Measurements from ENCODE around the gene DCAF17.
A peak's percentile ranks its signal among the peaks of the same experiment; 100 is the strongest.
"Not testable (repeated sequence)": the region's sequence is repeated elsewhere in the genome, so short reads cannot be mapped to it uniquely, and the experiment has no call there.

DCAF17 gene

GRCh38 chr2:171459498-171459897 is 25.5 kb downstream of the DCAF17 start:
- no peak for DNase-seq (ENCODE audit: low read depth)

DNA sequence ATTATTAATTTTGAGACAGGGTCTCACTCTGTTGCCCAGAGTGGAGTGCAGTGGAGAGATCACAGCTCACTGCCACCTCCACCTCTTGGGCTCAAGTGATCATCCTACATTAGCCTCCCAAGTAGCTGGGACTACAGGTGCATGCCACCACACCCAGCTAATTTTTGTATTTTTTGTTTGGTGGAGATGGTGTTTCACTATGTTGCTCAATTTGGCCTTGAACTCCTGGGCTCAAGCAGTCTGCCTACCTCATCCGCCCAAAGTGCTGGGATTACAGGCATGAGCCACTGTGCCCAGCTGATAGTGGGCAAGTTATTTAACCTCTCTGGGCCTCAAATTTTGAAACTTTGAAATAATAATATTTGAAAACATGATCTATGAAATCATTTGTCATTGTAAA is 26.5 kb downstream of the DCAF17 start:
- no peak for DNase-seq (ENCODE audit: low read depth)

- no peak for DNase-seq (ENCODE audit: low read depth)
These were observed 35.1 kb downstream of the DCAF17 start for GRCh38 chr2:171469176-171469575.

DNA sequence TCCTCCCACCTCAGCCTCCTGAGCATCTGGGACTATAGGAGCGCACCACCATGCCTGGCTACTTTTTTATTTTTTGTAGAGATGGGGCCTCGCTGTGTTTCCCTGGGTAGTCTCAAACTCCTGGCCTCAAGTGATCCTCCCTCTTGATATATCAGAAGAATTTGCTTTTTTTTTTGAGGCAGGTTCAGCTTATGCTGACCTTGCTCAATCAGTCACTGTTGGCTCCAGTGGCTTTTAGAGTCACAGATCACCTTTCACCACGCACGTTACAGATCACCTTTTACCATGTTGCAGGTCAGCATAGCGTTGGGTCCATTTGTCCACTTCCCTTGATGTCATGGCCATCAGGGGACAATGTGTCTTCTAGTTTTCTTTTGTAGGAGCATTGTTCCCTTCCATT is 36.1 kb downstream of the DCAF17 start:
- DNase-seq (ENCODE audit: low read depth), result no peak

DNA sequence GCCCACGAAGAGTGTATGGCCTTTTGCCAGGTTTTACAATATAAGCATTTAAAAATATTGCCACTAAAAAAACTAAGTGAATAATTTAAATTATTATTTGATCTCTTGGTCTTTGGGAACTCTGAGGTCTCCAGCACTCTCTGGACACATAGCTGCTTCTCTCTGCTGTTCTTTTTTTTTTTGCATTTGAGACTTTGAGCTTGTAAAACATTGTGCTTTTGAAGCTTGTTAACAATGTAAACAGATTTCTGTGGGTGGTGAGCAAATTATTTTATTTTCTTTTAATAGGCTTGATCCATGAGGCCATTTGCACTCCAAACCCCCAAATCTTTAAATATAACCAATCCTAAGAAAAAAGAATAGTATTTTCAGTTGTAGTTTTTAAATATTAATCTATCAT is 42.0 kb downstream of the DCAF17 start:
- DNase-seq (ENCODE audit: low read depth), result no peak

DNA sequence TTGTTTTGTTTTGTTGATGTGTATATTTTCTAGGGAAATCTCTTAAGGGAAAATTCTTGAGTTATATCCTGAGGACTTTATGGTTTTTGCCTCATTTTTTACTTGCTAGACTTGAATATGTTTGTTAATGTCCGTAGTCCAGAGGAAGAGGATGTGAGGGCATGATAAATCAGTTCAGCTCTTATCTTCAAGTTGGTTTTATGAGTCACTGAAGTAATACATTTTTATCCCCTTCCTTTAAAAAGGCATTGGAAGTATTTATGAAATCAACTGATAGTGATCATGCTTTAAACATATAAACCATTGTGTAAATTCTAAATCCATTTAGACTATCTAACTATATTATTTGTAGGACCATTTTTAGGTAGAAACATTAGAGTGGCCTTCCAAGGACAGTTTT is 44.3 kb downstream of the DCAF17 start:
- DNase-seq (ENCODE audit: low read depth), result no peak

DNA sequence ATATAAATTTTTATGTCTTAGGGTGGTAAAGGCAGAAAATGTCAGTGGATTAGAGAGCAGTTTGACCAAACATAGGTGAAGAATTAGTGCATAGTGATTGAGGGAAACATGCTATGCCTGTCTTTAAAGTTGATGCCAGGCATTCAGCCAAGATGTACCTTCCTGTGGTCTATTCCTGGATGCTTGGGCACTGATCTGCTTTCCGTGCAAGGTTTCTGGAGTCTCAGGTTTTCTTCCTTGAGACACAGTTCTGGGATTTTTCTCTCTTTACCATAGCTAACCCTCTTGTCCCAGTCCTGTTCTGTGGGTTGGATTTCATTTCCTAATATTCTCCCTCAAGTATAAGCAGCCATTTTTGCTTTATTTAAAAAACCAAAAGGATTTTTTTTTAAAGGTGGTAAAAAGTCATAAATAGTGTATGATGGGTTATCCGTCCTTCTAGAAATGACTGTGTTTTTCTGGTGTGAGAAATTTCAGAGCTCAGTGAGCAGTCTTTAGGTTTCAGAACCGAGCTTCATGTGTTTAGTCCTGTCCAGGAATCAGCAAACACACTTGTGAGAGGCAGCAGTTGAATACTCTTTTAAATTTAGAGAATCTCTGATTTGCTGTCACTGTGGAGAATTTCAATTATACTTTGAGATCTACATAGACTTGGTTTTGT is 45.3 kb downstream of the DCAF17 start:
- DNase-seq (ENCODE audit: low read depth), result no peak

- no peak for DNase-seq (ENCODE audit: low read depth)
These were observed 46.9 kb downstream of the DCAF17 start for GRCh38 chr2:171480908-171481307.

DNA sequence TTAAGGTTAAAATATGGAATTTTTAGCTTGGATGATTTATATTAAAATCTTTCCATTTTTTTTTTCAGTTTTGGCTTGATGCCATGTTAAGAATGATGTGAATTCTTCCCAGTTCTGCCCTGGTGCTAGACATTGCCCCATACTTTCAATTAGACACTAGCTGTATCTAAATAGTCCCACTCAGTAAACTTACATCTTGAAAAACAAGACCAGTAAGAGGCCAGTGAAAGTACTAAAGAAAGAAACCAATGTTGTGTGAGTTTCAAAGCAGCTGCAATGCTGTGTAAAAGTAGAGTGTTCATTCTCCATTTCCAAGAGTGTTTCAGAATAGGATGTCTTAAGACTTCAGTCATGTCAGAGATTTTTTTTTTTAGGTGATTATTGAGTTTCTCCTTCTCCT is 48.3 kb downstream of the DCAF17 start:
- no peak for DNase-seq (ENCODE audit: low read depth)

- DNase-seq (ENCODE audit: low read depth), result peak; percentile 67
These were observed 48.9 kb downstream of the DCAF17 start for GRCh38 chr2:171482877-171483276.

DNA sequence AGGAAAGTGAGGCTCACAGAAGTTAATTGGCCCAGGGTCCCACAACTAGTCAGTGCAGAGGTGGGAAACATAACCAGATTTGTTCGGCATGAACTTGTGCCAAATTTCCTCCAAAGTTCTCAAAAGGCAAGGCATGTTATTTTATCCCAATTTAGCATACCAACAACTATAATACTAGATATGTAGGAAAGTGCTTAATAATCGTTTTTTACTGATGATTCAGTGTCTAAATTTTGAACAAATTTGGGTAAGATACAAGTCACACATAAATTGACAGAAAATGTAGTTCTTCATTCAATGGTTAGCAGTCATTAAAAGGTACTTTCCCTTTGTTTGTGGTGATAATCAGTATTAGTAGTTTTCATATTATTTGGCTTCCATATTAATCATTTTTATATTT is 49.8 kb downstream of the DCAF17 start:
- no peak for DNase-seq (ENCODE audit: low read depth)

GRCh38 chr2:171485116-171485515 is 51.1 kb downstream of the DCAF17 start:
- no peak for DNase-seq (ENCODE audit: low read depth)

DNA sequence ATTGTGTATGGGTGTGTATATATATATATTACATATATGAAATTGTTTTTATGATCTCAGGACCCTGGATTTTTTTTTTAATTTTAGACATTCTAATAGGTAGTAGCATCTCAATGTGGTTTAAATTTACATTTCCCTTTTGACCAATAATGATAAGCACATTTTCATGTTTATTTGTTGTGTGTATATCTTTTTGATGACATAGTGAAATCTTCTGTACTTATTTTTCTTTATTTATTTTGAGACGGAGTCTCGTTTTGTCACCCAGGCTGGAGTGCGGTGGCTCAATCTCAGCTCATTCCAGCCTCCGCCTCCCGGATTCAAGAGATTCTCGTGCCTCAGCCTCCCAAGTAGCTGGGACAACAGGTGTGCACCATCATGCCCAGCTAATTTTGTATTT is 53.2 kb downstream of the DCAF17 start:
- no peak for DNase-seq (ENCODE audit: low read depth)

DNA sequence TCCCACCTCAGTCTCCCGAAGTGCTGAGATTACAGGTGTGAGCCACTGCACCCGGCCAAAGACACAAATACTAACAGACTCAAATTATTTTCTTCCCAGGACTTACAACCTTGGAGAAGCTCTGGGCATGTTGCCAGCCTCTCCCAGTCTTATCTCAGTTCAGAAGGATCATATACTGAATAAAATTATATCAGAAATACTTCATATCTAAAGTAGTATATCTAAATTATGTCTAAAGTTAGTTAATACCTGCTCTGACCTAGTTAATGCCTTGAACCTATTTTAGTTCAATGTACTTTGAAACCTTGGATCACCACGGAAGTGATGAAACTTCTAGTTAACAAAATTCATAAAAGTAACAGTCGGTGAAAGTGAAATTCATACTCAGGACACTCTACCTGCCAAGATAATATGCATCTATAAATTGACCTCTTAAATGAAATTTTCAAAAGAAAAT is 53.8 kb downstream of the DCAF17 start:
- no peak for DNase-seq (ENCODE audit: low read depth)

DNA sequence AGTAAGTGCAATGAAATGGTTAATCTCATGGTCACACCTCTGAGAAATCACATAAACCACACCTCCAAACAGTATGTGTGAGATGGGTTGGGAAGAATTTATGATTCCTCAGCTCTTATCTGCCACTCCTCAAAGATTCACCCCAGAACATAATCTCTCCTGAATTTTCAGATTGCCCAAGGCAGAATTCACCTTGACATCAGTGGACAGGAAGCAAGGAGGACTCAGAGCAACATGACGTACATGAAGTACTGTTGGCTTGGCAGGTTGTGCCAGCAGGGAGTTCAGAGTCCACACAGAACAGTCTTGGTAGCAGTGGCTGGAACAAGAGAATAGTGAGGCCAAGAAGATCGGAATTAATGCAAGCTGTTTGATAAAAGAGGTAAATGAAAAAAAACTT is 56.6 kb downstream of the DCAF17 start:
- no peak for DNase-seq (ENCODE audit: low read depth)

GRCh38 chr2:171491292-171491691 is 57.3 kb downstream of the DCAF17 start:
- no peak for DNase-seq (ENCODE audit: low read depth)

GRCh38 chr2:171492664-171493063 is 58.6 kb downstream of the DCAF17 start:
- no peak for DNase-seq (ENCODE audit: low read depth)

DNA sequence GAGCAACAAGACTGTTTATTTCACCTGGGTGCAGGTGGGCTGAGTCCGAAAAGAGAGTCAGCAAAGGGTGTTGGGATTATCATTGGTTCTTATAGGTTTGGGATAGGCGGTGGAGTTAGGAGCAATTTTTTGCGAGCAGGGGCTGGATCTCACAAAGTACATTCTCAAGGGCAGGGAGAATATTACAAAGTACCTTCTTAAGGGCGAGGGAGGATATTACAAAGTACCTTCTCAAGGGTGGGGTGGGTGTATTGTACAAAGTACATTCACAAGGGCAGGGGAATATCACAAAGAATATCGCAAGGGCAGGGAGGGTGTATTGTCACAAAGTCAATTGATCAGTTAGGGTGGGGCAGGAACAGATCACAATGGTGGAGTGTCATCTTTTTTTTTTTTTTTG is 63.6 kb downstream of the DCAF17 start:
- DNase-seq (ENCODE audit: low read depth), result not testable (repeated sequence)

- DNase-seq (ENCODE audit: low read depth), result no peak
These were observed 71.3 kb downstream of the DCAF17 start for GRCh38 chr2:171505374-171505773.

GRCh38 chr2:171509945-171510731 is 76.1 kb downstream of the DCAF17 start:
- DNase-seq (ENCODE audit: low read depth), result no peak

DNA sequence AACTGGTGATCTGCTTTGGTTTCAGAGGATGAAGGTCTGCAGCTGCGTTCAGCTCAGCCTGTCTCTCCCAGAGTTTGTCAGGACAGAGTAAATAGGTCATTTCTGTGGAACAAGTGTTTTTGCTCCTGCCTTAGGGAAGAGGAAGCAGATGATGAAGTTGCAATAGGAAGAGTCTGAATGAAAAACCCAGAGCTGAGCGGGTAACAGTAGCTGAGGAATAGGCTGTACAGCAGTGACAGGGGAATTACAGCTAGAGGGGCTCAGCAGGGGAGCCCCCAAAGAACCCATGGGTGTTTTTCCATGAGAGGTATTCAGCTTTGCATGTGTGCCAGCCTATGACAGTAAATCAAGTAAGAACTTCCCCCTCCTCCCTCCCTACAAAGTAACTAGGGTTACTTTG is 78.0 kb downstream of the DCAF17 start:
- DNase-seq (ENCODE audit: low read depth), result no peak

DNA sequence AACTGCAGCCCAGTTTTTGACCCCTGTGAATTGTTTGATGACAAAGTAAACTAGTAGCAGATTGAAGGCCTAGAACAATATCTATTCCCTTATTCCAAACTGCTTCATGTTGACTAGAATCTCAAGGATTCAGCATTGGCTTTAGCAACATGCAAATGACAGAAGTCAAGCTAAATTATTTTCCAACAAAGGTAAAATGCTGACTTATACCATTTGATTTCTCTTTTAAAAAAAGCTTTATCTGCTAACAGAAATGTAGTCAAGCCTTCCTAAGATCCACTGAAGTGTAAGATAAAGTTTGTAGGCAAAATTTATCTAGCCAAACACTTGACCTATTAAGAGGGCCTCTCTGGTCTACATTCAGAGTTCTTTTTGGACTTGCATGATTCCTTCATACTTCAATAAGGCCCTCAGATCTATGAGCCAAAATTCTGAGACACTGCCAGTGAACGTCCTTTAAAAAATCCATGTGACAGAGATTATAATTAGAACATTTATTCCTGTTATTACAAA is 78.7 kb downstream of the DCAF17 start:
- no peak for DNase-seq (ENCODE audit: low read depth)

DNA sequence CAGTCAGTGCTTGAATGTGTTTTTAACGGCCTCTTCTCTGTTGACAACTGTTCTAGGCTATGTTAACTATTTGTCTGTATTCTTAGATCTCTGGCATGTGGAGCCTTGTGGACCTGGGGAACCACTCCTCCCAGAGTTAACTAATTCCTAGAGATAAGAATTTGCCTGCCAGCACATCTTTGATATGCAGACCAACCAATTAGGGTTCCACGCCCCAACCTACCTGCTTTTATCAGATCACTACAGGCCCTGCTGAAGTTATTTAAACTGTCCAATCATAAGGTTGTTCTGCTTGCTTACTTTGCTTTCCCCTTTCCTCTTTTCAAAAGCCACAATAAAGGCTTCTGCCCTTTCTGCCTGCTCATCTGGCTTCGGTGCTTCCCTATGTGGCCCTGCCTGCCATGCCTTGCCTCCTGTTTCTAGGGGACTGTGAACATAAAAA is 79.7 kb downstream of the DCAF17 start:
- no peak for DNase-seq (ENCODE audit: low read depth)
